ENCODE data around the gene MRPS11.
"Not testable (repeated sequence)": the region's sequence is repeated elsewhere in the genome, so short reads cannot be mapped to it uniquely, and the experiment has no call there.

Gene MRPS11

GRCh38 chr15:88490036-88490435 lies 22.5 kb downstream of the MRPS11 start:
- DNase-seq (ENCODE audit: low read depth): no peak

DNA sequence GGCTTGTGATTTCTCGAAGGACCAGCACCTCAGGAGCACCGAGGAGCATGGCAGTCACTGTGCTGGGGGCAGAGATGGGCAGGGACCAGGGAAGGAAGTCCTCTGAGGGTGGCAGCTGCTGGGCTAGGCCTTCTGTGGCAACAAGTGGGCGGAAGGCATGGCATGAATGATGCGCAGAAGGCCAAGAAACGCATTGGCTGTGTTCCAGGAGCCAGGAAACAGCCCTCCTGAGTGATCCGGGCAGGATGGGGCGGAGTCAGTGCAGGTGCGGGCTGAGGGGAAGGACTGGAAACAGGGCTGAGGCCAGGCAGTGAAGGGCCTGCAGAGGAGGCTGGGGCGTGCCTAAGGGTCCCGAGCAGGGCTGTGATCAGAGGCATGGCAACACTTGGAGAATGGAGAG lies 23.6 kb downstream of the MRPS11 start:
- no peak for DNase-seq (ENCODE audit: low read depth)

DNA sequence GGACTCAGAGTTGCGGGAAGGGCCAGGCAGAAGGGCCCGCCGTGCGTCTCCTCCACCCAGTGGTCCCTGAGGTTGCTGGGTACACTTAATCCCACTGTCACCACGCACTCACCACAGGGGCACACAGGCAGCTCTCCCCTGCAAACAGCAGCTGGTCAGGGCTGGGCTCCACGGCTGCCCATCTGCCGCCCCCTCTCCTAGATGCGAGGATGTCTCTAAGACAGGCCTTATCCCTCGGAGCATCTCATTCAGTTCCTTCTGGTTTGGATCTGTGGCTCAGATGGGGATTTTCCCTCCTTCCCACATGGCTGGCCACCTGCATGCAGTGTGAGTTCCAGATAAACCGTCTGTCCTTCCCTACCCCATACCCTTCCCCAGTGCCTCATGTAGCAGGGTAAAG lies 26.3 kb downstream of the MRPS11 start:
- DNase-seq (ENCODE audit: low read depth): no peak

DNA sequence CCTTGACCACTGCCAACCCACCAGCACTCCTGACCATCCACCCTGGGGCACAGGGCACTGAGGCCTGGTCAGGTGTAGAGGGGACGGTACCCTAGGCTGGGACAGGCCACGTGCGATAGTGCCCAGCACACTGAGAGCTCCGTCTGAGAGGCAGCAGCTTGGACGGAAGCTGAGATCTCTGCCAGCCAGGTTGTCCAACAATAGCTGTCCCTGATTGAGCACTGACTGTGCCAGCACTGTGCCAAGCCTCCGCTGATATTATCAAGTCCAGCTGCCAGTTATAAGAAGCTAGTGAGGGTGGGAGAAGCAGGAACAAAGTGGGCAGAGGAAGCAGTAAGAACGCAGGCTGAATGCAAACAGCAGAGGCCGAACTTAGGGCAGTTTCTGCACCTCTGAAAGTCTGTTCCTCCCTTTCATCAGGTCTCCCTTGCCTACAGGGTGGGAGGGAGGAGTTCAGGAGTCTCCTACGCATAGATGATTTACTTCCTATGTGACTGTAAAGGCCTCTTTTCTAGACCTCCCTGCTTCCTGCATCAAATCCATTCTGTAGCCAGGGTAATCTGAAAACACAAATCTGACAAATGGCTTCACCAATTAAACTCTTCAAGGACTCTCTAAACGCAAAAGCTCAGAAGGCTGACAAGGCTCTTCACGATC lies 29.7 kb downstream of the MRPS11 start:
- DNase-seq (ENCODE audit: low read depth): no peak

DNA sequence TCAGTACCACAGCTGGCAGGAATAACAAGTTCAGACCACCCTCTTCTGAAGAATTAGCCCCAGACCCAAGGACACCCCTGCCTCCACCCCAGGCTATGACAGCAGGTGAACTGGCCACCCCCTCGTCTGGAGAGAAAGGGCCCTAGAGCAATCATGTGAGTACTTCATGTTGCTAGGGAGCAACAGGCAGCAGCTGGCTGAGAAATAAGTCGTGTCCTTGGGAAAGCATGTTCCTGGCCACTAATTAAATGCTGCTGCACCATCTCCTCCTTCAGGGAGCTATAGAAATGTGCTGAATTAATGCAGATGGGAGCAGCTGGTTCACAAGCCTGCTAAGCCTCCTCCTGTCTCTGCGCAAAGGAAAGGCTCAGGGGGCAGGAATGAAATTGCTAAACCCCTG lies 31.5 kb downstream of the MRPS11 start:
- DNase-seq (ENCODE audit: low read depth): no peak

DNA sequence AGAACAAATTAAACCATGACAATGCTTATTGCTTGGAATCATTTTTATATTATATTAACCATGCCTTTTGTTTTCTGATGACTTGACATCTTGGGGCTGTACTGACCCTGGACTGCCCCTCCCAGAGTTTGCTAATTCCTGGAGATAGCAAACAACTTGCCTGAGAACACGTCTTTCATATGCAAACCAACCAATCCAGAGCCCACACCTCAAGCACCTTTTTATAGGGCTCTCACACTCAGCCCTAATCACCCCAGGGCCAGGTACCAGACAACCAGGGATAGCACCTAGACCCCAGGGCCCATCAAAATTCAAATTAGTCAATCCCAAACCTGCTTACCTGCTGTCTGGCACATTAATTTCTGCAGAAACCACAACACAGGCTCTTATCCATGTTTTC lies 36.9 kb downstream of the MRPS11 start:
- DNase-seq (ENCODE audit: low read depth): no peak

- DNase-seq (ENCODE audit: low read depth): no peak
Observed at GRCh38 chr15:88505721-88506120, 38.2 kb downstream of the MRPS11 start.

DNA sequence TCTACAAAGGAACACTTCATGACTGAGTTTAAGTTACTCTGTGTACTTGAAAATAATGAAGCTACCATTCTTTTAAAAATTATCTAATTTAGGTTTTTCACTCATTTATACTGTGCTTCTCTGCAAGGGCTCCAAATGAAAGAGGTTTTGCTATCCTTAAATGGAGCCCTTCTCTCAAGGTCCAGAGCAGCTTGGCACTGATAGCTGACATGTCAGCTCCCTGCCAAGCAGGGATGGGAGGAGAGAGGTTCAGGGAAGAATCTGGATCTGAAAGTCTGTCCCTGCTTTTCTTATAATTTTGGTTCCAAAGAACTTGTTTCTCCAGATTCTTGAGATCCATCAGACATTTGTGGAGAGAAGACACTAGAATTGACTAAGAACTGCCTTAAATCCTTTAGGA lies 39.1 kb downstream of the MRPS11 start:
- no peak for DNase-seq (ENCODE audit: low read depth)

GRCh38 chr15:88509321-88509720 lies 41.8 kb downstream of the MRPS11 start:
- DNase-seq (ENCODE audit: low read depth): no peak

DNA sequence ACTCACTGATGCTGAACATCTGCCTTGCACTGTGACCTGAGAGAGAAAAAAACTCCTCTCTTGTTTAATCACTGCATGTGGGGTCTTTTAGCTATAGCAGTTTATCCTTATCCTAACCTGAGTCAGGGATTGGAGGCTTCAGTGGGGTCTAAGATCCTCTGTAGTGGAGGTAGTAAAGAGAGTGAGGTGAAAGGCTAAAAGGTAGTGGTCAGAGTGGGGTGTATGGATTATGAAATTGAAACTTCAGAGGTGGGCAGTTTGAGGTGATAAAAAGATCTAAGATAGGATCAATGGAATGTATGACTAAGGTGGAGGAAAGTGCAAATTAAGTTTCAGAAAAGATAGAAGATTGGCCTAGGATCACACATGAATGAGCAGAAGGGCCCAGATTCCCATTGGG lies 42.5 kb downstream of the MRPS11 start:
- DNase-seq (ENCODE audit: low read depth): no peak

DNA sequence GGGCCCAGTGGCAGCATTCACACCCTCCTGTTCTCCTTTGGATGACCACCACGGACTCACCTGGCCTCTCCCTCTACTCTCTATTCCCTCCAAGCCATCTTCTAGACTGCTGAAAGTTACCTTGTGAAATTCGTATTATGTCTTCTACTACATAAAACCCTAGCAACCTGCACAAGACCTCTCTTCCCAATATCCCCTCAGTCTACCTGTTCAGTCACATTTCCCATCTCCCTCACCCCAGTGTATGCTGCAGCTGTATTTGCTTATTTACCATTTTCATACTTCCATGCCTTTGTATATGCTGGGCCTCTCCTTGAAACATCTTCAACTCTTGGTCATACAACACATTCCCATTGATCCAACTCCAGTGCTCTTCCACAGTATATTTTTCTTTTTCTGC lies 43.7 kb downstream of the MRPS11 start:
- DNase-seq (ENCODE audit: low read depth): no peak

DNA sequence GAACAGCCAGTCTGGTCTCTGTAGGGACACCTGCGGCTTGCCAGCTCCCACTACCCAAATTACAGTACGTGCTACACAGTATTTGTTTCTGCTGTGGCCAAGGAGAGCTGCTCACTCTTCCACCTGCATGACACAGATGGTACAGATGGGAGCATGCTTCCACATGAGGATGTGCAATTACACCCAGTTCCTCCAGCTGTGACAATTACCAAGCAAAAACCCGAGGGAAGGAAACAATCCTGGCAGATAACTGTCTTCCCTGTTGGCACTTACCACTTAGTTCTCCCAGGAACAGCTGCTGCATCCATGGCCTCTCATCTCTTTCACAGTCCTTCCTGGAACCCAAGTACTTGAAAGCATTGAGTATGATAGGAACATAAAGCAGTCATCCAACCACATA lies 44.6 kb downstream of the MRPS11 start:
- DNase-seq (ENCODE audit: low read depth): no peak

DNA sequence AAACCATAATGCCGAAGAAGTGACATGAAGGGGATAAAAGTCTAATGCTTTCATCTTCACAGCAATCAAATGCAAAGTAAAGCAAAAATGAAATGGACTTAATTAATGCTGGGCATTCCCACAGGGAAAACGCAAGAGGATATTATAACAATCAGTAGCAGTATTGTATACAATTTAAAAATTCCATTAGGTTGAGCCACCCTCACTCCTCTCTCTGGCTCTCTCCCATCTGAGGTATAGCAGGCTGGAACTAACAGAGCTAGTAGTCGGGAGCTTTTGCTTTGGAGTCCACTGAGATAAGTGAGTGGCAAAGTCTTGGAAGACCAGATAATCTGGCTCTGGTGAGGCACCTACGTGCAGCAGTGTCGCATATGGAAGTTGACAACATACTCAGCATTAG lies 45.1 kb downstream of the MRPS11 start:
- DNase-seq (ENCODE audit: low read depth): no peak

- no peak for DNase-seq (ENCODE audit: low read depth)
Observed at GRCh38 chr15:88513195-88513594, 45.7 kb downstream of the MRPS11 start.

GRCh38 chr15:88518903-88519302 lies 51.4 kb downstream of the MRPS11 start:
- no peak for DNase-seq (ENCODE audit: low read depth)

DNA sequence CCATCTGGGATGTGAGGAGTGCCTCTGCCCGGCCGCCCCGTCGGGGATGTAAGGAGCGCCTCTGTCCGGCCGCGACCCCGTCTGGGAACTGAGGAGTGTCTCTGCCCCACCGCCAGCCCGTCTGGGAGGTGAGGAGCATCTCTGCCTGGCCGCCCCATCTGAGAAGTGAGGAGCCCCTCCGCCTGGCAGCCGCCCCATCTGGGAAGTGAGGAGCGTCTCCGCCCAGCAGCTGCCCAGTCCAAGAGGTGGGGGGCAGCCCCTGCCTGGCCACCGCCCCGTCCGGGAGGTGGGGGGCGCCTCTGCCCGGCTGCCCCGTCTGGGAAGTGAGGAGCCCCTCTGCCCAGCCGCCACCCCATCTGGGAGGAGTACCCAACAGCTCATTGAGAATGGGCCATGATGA lies 56.6 kb downstream of the MRPS11 start:
- not testable (repeated sequence) for DNase-seq (ENCODE audit: low read depth)

- DNase-seq (ENCODE audit: low read depth): no peak
Observed at GRCh38 chr15:88525418-88525817, 57.9 kb downstream of the MRPS11 start.

DNA sequence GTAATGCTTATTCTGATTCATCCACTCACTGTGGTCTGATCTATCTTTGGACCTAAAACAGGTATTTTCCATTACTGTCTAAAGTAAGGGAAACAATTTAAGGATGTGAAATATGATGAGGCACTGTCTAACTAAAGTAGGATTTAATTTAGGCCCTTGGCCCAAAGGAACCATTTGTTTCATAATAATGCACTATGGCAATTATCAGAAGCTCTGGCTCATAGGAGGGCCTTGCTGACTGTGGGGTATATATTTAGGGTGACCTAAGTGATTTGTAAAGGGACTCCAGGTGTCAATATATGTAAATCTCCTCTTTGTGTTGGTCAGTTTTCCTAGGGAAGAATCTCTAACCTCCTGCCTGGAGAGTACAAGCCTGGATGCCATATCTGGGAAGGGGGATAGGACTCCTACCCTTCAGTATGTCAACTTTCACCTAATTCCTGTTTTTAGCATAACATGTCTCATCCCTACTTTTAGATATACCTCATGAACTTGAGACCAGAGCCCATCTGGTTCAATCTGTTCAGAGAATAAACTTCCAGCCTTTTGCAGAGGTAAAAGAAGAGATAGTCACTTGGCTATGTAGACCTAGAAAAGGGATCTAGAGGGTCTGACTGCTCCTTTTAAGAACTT lies 58.9 kb downstream of the MRPS11 start:
- no peak for DNase-seq (ENCODE audit: low read depth)

DNA sequence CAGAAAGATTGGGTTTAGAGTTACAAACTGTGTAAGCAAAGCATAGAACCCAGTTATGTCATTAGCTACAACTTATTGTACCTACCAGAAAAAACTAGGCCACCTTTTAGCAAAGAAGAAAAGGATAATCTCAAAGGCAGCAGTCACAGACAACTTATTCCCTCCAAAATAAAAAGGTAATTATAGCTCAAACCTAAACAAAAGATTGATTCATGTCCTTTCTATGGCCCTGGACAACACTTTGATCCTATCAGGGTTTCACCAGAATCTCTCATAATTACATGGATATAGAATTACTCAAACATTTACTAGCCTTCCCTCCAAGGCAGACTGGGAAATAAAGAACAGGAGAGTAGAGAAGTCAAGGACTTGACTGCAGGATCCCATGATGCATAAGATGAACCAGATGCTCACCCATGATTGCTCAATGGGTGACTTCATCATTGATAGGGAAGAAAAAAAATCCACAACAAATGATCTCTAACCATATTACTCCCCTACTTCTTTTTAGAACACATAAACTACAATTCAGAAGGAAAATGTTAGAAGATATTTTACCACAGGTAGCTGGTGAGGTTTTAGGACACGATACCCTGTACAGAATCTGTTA lies 61.6 kb downstream of the MRPS11 start:
- no peak for DNase-seq (ENCODE audit: low read depth)

All from activated T-cell treated with anti-CD3 and anti-CD28 coated beads for 24 hours (primary cell).